K562 (cell line): ENCODE measurements around the gene FAM167B. TPM values are rescaled to one million over a fixed set of nuclear protein-coding genes. Genes with fewer than 3 reads are reported as not detected.

Experiments used
- CEBPZ ChIP-seq: fragments of 150-350 bp; IDR thresholded peaks from 2 replicates; pipeline ENCODE4 v1.6.1; 2014; ENCODE audit warnings: low read depth, mild to moderate bottlenecking, low read length, borderline replicate concordance
- HINFP ChIP-seq: fragments of 450-650 bp; conservative IDR thresholded peaks from 2 replicates; pipeline ENCODE4 v1.6.1; 2016; ENCODE audit warnings: missing genetic modification characterization, low read depth, mild to moderate bottlenecking, control low read depth, missing compliant biosample characterization
- KDM4B ChIP-seq, 2 experiments: fragments of 450-650 bp in 1 of 2; sonication (generic) in 1 of 2; IDR thresholded peaks; 2 replicates each; pipeline ENCODE4 v1.6.1; 2016 to 2017; ENCODE audit warnings: borderline replicate concordance in 2 of 2, antibody characterized with exemption in 1 of 2, low read depth in 1 of 2, mild to moderate bottlenecking in 1 of 2
- NFXL1 ChIP-seq: fragments of 450-650 bp; formaldehyde crosslinking; IDR thresholded peaks from 2 replicates; pipeline ENCODE4 v1.4.0; 2021; ENCODE audit warnings: mild to moderate bottlenecking
- NR2F6 ChIP-seq: fragments of 450-650 bp; formaldehyde crosslinking; IDR thresholded peaks from 2 replicates; pipeline ENCODE4 v1.4.0; 2020; ENCODE audit warnings: mild to moderate bottlenecking
- PCBP2 ChIP-seq: fragments of 200-400 bp; formaldehyde crosslinking; IDR thresholded peaks from 2 replicates; pipeline ENCODE4 v1.6.1; 2018; ENCODE audit warnings: low read length, low read depth, mild to moderate bottlenecking, moderate library complexity; ENCODE audit not compliant: poor library complexity, severe bottlenecking
- RBBP5 ChIP-seq: fragments of 200-600 bp; sonication (generic); IDR thresholded peaks from 2 replicates; pipeline ENCODE4 v1.6.1; 2012; ENCODE audit warnings: borderline replicate concordance, mild to moderate bottlenecking, low read length, control low read depth, inconsistent platforms; ENCODE audit not compliant: insufficient read depth, poor library complexity, severe bottlenecking
- SIX5 ChIP-seq, 2 experiments: IDR thresholded peaks; 2 replicates each; pipeline ENCODE4 v1.6.1; 2011; ENCODE audit warnings: low read length in 2 of 2, borderline replicate concordance in 1 of 2, low read depth in 1 of 2, mild to moderate bottlenecking in 1 of 2, moderate library complexity in 1 of 2; ENCODE audit not compliant: insufficient read depth in 1 of 2
- ZNF695 ChIP-seq: fragments of 450-650 bp; formaldehyde crosslinking; IDR thresholded peaks from 2 replicates; pipeline ENCODE4 v1.4.0; 2020; ENCODE audit warnings: mild to moderate bottlenecking, moderate library complexity
- polyA plus RNA-seq, 8 experiments: library from polyadenylated mRNA; depleted of rRNA in 4 of 8; stranded (reverse) in 5 of 8; unstranded in 3 of 8; fragments of >200 nt; fragmentation: Nextera tagmentation in 2 of 8; fragmentation: Illumina TruSeq in 1 of 8; extraction: Ambion mirVana in 2 of 8; extraction: Trizol in 1 of 8; gene quantifications; 2 replicates each; pipeline versions ENCODE4 v1.2.1 to v1.2.3, GENCODE V29; 2011 to 2014; ENCODE audit warnings: inconsistent platforms in 1 of 8, missing spikeins in 1 of 8
- total RNA-seq, 7 experiments: library from RNA; depleted of rRNA in 6 of 7; stranded (reverse); fragments of >200 nt in 6 of 7; fragmentation: Illumina TruSeq in 2 of 7; extraction: Trizol in 2 of 7; gene quantifications; 2 replicates each; pipeline versions ENCODE4 v1.2.1 to v1.2.3, GENCODE V29; 2011 to 2021; ENCODE audit warnings: low replicate concordance in 1 of 7
- TF ChIP-seq, protein P1 (sequence below): fragments of 450-650 bp; IDR thresholded peaks from 2 replicates; pipeline ENCODE4 v1.6.1; 2017; ENCODE audit warnings: antibody characterized with exemption, mild to moderate bottlenecking
- TF ChIP-seq, protein P2 (sequence below): fragments of 450-650 bp; IDR thresholded peaks from 2 replicates; pipeline ENCODE4 v1.6.1; 2014; ENCODE audit warnings: low read depth, mild to moderate bottlenecking, moderate library complexity, borderline replicate concordance

Gene FAM167B
- total and polyA plus RNA-seq, 9 of the 15 experiments (the other 6 are each of a cell fraction or from before 2014, with no cell fraction given), result not detected

GRCh38 chr1:32201011-32201855 is 45.8 kb upstream of the FAM167B start (continued):
- TF ChIP-seq ZNF695 (CRISPR knock-in tag) (no peak), CEBPZ (no peak), NFXL1 (CRISPR knock-in tag) (no peak), KDM4B (IDR thresholded peaks at IDR 0.05; ENCODE audit: borderline replicate concordance in 2 of 2, low read depth in 1 of 2) (peak in 1 of 2 experiments; percentile 24; a peak in 1 of 4 replicates), SIX5 (IDR thresholded peaks at IDR 0.05; ENCODE audit: borderline replicate concordance in 1 of 2, insufficient read depth in 1 of 2, low read depth in 1 of 2, low read length in 2 of 2) (no peak), HINFP (tag) (no peak), RBBP5 (no peak), NR2F6 (CRISPR knock-in tag) (no peak), PCBP2 (no peak)
- TF ChIP-seq, protein P1, sequence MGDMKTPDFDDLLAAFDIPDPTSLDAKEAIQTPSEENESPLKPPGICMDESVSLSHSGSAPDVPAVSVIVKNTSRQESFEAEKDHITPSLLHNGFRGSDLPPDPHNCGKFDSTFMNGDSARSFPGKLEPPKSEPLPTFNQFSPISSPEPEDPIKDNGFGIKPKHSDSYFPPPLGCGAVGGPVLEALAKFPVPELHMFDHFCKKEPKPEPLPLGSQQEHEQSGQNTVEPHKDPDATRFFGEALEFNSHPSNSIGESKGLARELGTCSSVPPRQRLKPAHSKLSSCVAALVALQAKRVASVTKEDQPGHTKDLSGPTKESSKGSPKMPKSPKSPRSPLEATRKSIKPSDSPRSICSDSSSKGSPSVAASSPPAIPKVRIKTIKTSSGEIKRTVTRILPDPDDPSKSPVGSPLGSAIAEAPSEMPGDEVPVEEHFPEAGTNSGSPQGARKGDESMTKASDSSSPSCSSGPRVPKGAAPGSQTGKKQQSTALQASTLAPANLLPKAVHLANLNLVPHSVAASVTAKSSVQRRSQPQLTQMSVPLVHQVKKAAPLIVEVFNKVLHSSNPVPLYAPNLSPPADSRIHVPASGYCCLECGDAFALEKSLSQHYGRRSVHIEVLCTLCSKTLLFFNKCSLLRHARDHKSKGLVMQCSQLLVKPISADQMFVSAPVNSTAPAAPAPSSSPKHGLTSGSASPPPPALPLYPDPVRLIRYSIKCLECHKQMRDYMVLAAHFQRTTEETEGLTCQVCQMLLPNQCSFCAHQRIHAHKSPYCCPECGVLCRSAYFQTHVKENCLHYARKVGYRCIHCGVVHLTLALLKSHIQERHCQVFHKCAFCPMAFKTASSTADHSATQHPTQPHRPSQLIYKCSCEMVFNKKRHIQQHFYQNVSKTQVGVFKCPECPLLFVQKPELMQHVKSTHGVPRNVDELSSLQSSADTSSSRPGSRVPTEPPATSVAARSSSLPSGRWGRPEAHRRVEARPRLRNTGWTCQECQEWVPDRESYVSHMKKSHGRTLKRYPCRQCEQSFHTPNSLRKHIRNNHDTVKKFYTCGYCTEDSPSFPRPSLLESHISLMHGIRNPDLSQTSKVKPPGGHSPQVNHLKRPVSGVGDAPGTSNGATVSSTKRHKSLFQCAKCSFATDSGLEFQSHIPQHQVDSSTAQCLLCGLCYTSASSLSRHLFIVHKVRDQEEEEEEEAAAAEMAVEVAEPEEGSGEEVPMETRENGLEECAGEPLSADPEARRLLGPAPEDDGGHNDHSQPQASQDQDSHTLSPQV, result 0 out of 2 replicates have a peak, but pooled peaks have one; percentile 27
- TF ChIP-seq, protein P2, sequence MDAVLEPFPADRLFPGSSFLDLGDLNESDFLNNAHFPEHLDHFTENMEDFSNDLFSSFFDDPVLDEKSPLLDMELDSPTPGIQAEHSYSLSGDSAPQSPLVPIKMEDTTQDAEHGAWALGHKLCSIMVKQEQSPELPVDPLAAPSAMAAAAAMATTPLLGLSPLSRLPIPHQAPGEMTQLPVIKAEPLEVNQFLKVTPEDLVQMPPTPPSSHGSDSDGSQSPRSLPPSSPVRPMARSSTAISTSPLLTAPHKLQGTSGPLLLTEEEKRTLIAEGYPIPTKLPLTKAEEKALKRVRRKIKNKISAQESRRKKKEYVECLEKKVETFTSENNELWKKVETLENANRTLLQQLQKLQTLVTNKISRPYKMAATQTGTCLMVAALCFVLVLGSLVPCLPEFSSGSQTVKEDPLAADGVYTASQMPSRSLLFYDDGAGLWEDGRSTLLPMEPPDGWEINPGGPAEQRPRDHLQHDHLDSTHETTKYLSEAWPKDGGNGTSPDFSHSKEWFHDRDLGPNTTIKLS, result no peak; the same call in 1 of the 2 replicates
